GM19025 (cell line): ENCODE data around the gene CCN6.

Source experiments
- ATAC-seq: cut with Tn5 transposase; IDR thresholded peaks from one replicate; pipeline ENCODE4 v1.9.1; 2021; ENCODE audit warnings: mild to moderate bottlenecking, low read depth, moderate library complexity; ENCODE audit not compliant: unreplicated experiment

CCN6 gene

DNA sequence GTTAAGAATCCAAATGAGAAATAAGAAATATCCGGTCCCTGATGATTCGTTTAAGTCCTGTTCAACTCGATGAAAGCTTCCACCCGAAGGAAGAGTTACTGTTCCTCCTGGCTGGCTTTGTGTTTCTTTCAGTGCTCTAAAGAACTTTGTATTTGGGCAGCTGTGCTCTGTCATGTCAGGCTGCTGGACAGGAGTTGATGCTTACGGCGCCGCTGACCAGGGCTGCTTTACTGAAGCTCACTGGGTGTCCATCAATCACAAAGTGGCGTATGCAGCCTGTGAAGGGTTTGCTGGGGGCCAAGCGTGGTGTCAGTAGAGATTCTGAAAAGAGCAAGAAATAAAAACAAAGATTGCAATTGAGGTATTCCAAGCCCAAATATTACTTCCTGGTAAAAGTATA, 55.4 kb downstream of the CCN6 start:
- no peak for ATAC-seq

DNA sequence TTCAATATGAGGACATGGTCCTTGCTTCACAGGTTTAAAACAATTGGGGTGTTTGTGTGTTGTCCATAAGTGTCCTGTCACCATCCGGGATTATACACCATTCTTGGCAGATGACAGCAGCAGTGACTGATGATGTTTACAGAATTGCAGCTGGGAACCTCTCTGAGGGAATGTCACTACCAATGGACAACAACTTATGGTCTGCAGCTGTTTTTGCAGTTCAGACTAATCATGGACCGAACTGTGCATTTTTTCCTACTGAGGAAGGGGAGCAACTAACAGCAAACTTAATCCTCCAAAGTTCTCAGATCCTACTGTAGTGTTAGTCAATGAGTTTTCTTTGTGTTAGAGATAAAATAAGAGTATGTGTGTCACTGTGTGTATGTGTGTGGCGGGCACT, 59.5 kb downstream of the CCN6 start:
- no peak for ATAC-seq

DNA sequence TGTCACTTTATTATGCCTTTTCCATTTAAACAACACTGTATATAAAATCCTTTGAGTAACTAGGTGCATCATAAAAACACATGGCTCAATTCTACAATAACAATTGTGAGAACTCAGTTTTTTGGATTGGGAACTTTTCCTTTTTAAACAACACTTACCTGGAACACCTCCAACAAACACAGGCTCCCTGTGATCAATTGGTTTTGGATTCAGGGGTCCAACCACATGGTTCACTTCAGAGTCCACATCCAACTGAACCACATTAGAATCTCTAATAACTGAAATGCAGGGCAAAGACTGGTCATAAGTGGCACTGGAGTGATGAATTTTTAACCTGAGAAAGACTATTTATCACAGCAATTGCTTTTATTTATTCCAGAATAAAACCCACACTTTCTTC, 60.0 kb downstream of the CCN6 start:
- no peak for ATAC-seq

DNA sequence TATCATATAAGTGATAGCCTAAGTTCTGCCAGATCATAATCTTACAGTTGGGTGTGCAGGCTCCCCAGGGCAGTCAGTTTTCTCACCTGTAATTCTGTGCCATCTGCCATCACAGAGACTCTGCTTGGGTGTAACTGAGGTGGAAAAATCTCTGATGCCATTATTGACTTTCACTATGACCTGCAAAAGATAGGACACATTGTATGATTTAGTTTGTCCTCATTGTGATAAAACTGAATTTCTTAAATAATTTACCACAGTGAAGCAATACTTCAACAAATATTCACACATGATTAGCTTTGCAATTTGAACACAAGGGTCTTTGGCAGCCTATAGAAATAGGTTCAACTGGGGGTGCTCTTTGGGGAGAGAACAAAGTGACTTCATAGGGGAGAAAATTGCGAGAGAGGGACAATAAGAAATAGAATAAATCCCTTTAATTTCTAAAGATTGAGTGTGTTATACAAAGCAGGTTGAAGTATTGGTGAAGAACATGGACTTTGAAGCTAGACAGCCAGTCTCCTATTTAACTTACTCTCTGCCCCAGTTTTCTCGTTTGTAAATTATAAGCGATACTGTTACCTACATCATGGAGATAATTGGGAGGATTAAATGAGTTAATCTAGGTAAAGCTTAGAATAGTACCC, 60.8 kb downstream of the CCN6 start:
- ATAC-seq = no peak

DNA sequence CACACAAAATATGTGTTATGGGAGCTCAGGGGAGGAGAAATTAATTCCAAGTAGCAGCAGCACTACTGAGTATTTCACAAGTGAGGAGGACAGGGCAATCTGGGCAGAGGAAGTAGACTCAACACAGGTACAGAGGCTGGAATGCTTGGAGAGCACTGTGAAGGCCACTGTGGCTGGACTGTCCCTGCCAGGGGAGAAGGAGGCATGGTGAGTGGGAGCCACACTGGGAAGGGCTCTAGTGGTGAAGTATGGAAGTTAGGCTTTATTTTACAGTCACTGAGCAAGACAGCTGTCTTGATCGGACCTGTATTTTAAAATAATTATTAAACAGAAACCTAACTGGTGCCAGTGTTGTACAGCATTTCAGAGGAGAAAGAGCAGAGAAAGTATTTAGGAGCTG, 62.3 kb downstream of the CCN6 start:
- ATAC-seq = no peak

DNA sequence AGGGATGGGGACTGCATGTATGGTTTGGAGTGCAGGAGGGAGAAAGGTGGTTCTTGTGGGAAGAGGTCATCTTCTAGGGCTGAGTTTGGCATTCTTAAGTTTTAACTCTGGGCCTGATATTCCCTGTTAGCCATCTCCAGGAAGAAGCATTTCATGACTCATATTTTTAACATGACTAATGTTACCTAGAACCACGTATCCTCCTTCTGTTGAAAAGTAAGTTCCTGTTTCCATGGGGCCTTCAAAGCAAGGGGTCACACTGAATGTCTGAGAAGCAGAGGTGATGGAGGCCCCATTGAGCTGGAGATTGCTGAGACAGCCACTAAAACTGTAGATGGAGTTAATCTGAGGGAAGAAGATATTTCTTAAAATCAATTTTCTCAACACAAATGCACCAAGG, 63.6 kb downstream of the CCN6 start:
- no peak for ATAC-seq

DNA sequence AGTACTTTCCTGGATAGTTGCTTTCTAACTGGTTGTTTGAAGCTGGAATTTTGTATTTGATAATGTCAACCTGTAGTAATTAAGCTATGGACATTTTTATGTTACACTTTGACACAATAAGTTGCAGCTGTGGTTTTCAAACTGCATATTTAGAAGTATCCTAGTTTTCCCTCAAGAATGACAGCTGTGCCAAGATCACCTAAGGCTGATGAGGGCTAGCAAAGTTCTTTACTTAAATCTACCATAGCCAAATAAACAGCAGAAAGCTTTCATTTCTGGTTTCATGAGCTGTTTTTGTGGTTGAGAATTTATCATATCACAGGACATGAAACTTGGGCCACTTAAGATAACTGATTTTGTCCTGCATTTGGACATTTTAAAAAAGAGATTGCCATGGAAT, 64.1 kb downstream of the CCN6 start:
- no peak for ATAC-seq
